Thyroid gland (tissue), 4 donors: Measurements from ENCODE around the gene ZBTB34.

Experiments used
- POLR2A ChIP-seq, 2 donors: fragments of 450-650 bp; IDR thresholded peaks; one replicate each; pipeline ENCODE4 v1.6.1; 2017; ENCODE audit warnings: antibody characterized with exemption in 2 of 2, mild to moderate bottlenecking in 2 of 2, moderate library complexity in 1 of 2
- TF ChIP-seq, protein P1 (sequence below), 6 experiments: fragments of 200-600 bp in 3 of 6; fragments of 450-650 bp in 3 of 6; sonication (generic) in 3 of 6; IDR thresholded peaks; one replicate each; pipeline ENCODE4 v1.5.1; 2016 to 2019; ENCODE audit warnings: antibody characterized with exemption in 6 of 6, mild to moderate bottlenecking in 2 of 6, inconsistent platforms in 1 of 6, moderate library complexity in 1 of 6

DNA sequence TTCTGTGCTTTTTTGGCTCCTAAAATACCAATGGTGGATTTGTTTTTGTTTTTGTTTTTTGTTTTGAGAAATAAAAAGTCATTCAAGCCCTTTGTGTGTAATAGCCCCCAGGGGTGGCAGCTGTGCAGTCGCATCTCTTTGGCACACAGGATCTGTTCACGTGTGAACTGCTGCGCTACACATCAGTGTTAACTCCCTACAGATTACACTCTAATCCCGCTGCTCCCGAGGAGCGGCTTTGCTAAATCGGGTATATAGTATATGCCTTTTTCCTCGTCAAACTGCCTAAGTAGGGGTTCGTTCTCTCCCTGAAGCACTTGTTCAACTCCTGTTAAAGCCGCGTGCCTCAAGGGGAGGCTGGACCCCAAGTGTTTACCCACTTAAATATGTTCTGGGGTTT lies 22.3 kb downstream of the ZBTB34 start:
- TF ChIP-seq, protein P1, sequence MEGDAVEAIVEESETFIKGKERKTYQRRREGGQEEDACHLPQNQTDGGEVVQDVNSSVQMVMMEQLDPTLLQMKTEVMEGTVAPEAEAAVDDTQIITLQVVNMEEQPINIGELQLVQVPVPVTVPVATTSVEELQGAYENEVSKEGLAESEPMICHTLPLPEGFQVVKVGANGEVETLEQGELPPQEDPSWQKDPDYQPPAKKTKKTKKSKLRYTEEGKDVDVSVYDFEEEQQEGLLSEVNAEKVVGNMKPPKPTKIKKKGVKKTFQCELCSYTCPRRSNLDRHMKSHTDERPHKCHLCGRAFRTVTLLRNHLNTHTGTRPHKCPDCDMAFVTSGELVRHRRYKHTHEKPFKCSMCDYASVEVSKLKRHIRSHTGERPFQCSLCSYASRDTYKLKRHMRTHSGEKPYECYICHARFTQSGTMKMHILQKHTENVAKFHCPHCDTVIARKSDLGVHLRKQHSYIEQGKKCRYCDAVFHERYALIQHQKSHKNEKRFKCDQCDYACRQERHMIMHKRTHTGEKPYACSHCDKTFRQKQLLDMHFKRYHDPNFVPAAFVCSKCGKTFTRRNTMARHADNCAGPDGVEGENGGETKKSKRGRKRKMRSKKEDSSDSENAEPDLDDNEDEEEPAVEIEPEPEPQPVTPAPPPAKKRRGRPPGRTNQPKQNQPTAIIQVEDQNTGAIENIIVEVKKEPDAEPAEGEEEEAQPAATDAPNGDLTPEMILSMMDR (IDR thresholded peaks at IDR 0.05) = no peak
- no peak for TF ChIP-seq POLR2A (IDR thresholded peaks at IDR 0.05)
